Activated CD4-positive, alpha-beta T cell treated with anti-CD3 and anti-CD28 coated beads, Interleukin-10, Interleukin-2, amounts not matched to agents 100 ng/mL and 50 ng/mL, durations not matched to agents 16 hours and 8 hours (primary cell): ENCODE results near the gene EPSTI1.
A peak's percentile ranks its signal among the peaks of the same experiment; 100 is the strongest.
"Not testable (repeated sequence)": the region's sequence is repeated elsewhere in the genome, so short reads cannot be mapped to it uniquely, and the experiment has no call there.

ENCODE experiments used
- DNase-seq: peaks from one replicate; pipeline ENCODE4 v3.0.0-alpha.2; 2020

Gene EPSTI1

DNA sequence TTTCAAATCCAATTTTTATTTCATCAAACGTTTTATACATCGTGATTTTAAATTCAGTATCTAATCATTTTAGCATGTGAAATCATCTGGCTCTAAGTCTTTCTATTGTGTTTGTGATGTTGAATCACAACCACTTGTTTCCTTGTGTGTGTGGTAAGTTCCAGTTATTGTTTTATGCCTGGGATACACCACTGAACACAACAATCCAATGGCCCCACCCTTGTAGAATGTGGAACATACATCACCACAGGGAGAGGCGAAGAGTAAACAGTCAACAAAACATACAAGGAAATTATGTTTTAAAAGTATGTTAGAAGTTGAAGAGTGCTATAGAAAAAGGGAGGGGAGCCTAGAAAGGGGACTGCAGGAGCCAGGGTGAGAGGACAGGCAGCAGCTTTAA, 100.5 kb downstream of the EPSTI1 start:
- no peak for DNase-seq

DNA sequence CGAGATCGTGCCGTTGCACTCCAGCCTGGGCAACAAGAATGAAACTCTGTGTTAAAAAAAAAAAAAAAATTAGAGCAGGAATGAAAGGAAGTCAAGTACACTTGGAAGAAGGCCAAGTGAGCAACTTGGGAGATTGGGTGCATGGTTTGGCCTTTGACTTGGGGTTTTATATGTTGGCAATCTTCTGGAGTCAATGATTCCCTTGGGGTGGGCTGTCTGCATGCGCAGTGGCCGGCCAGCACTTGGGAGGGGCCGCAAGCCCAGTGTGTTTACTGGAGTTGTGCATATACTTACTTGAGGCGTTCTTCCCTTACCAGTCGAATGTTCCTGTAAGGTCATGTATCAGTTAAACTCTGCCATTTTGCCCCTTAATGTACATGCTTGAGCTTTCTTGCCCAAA, 106.7 kb downstream of the EPSTI1 start:
- DNase-seq: no peak

DNA sequence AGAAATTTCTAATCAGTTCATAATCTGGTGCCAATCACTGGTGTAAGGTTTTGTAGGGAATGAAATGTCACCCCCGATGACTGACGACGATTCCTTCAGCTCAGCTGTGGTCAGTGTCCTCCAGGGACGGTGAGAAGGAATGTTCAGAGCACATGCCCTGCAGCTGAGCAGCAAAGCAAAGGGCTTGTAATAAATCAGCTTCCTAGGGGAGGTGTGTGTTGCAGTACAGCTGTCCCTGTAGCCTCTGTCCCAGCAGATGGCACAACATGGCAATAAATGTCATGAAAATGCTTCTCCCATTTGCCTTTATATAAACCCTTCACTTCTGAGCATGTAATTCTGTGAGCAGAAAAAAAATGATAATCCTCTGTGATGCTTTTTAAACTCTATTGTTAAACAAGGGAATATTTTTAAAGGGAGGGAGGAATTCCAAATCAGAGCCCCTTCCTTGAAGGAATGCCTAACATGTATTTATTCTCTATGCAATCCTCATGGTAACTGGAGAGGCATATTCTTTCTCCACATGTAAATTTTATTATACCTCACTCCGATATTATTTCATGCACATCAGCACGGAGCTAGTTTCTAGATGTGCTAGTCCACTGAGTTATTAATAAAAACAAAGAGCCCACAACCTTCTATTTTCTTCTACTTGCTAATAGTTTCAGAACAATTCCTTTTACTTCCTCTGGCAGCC, 108.1 kb downstream of the EPSTI1 start:
- DNase-seq: no peak

DNA sequence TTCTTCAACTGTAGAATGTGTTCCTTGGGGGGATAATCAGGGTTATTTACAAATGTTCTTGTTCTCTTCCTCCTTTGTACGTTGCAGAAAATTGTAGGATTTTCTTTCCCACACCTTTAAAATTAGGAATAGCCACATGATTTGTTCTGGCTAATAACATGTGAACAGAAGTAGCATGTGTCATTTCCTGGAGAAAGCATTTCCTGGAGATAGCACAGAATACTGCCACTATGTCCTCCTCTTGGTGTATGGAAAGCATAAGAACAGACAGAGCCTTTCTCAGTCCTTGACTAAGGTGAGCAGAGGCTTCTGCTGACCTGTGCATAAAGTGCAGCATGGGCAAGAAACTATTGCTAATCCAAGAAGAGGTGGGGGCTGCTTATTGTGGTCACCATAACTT, 108.9 kb downstream of the EPSTI1 start:
- DNase-seq: no peak

DNA sequence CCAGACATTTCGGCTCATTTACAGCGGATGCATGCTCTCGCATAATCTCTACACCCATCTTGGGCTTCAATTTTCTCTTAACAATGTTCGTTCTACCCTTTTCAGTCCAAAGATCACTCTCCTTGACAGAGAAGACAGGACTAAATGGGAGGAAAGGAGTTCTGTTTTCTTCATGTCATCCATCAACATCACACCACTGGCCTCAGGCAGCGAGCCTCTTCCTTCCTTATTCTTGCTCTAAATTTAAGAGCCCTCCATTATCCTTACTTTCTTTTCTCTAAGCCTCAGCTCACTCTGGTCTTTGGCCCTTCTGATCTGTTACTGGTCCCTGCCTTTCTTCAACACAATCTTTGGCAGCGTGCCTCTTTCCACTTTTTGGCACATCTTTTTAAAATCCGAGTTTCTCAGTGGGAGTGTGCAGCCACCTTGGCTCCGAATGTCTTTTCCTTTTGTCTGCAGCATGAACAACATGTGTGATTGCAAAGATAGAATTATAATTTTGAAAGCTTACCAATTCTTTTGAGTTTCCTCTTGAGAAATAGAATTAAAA, 111.9 kb downstream of the EPSTI1 start:
- DNase-seq: no peak

DNA sequence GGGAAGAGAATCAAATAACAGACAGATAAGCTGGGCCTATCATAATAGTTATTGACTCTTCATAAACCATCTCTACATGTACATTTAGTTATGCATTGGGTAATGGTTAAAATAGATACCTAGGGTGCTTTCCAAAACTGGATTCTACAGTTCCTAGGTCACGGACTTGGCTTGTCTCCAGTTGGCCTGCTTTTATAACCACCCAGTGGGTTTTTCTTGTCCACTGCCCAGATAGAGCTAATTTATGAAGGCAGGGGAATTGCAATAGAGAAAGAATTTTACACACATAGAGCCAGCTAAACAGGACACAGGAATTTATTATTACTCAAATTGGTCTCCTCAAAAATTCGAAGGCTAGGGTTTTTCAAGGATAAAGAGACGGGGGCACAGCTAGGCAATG, 113.3 kb downstream of the EPSTI1 start:
- no peak for DNase-seq

DNA sequence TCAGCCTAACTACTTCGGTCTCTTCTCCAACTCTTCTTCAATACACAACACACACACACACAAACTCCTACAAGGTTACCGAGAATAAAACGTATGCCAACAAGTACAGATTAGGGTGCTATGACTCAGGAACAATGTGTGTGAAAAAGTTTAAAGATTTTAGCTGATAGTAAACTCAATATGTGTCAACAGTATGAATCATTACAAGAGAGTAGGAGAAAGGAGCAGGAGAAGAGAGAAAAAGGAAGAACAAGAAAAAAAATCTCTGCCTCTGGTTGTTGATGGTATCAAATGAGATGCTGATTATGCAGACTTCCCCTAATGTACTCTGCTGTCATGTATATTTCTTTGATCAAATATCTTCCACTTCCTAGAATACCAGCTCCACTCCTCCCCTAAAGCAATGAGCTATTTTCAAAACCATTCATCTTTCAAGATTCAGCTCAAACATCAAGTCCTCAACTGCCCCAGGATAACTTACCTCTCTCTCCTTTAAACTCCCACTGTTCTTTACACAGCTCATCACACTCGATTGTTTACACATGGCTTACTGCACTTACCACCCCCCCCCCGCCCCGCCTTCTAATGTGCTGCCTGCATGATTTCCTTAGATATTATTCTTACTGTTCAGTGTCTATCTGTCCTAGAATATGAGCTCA, 115.0 kb downstream of the EPSTI1 start:
- peak; percentile 52 for DNase-seq

DNA sequence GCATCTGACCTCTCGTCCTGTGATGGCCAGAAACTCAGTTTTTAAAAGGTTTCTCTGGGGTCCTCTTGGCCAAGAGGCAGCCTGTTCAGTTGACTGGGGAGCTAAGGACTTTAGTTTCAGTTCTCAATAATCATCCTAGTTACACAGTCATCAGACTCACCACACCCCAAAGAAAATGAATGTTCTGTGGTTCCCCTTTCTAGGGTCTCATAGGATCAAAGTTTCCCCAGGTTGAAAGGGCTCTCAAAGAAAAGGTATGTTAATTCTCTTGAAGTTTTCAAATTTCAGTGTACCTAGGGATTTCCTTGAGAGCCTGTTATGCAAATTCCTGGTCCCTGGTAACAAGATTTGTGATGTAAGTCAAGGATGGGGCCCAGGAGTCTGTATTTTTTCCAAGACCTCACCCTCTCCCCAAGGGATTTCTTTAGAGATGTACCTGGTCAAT, 115.7 kb downstream of the EPSTI1 start:
- peak; percentile 34 for DNase-seq

DNA sequence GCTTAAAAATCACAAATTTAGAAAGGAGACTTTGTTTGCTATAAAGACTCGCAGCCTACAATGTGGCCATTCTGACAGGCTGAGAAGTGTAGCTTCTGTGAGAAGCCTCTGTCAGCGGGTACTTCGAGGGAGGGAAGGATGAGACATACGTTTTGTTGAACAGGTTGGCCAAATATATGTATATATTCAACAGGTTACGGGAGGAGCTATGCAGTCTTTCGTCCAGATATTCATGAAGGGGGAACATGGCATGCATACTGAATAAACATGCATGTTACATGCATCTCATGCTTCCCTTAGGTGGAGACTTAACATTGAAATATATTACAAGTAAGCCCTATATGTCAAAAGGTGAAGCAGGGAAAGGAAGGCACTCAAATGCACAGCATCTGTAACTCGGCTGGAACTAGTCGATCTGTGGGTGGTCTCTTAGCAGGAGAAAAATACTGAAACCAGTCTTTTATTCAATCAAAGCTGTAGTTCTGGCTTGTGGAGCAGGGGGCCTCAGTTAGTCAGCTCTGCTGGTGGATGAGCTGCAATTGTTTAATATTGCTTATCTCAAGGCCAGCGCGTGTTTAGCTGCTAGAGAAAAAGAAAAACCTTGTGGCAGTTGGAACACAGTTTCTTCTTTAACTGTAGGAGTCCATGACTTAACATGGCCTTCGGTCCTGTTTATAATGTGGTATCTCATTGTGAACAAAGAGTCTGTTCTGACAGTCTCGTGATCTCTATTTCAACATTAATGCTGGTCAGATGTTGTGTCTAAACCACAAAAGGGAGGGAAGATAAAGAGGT, 116.4 kb downstream of the EPSTI1 start:
- DNase-seq: no peak

DNA sequence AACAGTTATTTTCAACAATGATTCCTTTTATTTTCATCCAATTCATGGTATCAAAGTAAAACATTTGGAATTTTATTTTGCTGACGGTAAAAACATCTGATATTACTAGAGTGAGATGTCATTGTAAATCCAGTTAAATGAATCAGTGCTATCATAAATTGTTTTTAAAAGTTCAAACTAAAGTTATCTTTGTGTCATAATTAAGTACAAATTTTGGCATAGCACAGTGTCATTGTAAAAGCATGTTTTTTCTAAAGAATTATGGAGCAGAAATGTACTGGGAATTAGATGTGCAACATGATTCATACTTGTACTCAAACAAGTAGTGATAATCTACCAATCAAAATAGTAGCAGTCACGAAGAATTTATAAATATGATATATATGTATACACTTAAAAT, 117.8 kb downstream of the EPSTI1 start:
- DNase-seq: no peak

DNA sequence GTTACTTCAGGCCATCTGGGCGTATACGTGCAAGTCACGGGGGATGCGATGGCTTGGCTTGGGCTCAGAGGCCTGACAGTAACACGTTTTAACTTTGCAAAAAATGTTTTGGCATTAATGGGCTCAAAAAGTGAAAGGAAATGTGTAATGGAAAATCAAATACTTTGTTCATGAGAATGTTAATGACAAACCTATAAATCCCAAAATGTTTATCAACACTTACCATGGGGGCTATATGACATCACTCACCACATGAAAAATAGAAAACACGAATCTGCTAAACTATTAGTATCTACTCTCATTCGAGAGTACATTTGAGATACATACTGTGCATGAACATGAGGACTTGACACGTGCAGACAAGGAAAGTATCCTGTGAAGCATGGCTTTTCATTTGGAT, 119.0 kb downstream of the EPSTI1 start:
- DNase-seq: no peak

DNA sequence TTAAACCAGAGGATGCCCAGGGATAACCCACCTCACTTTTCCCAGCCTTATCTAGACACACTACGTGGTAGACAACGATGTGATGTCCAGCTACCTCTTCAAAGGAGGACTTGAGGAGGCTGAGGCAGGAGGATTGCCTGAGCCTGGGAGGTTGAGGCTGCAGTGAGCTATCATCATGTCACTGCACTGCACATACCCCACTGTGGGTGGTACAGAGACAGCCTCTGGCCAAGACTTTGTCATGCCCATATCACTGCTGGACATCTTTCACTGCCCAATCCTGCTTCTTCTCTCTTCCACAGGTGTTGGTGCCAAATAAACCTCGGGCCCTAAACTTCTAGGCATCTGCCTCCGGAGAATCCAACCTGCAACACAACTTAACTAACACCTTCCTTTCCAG, 124.8 kb downstream of the EPSTI1 start:
- no peak for DNase-seq

DNA sequence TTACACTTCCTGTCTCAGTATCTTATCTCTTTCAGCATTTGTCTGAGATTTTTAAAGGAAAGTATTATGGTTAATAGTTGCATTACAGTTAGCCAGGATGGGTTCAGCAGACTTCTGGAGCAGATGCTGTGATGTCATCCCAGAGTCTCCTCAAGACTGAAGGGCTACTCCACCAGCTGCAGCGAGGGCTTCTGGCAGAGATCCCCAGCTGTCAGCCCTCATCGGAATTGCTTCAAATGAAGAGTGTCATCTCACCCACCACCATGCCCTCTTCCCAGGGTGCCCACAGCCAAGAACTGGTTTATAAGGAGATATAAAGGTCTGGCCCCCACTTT, 126.3 kb downstream of the EPSTI1 start:
- DNase-seq: no peak

DNA sequence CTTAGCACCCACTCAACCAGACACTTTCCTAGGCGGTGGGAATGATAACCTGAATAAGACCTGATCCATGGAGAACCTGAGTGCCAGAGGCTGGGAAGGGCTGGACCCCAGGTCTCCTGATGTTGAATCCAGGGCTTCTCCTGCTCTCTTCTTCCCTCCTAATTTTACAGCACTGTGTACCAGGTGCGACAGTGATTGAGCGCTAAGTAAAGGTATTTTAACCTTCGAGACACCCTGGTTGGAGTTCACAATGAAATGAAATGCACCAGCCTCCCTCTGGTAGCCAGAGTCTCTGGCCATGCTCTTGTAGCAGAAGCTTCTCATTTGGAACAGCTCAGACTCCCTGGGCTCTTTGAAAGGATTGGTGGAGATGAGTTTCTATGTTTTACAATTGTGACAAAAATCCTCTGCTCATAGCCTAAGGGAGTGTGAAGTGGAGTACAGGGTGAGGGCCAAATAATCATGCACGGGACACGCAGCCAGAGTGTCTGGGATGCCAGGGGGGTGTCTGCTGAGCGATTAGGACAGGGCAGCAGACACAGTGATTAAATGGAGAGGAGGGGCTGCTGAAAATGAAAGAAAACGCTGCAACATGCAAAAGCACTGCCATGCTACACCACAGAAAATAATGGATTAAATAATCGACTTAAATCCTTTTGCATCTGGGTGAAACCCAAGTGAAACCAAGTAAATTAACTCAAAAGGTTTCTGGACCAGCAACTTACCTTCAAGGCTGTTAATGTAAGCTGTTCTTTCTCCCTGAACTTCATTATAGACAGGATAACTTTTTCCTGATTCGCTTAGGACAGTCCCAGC, 126.9 kb downstream of the EPSTI1 start:
- DNase-seq: no peak

DNA sequence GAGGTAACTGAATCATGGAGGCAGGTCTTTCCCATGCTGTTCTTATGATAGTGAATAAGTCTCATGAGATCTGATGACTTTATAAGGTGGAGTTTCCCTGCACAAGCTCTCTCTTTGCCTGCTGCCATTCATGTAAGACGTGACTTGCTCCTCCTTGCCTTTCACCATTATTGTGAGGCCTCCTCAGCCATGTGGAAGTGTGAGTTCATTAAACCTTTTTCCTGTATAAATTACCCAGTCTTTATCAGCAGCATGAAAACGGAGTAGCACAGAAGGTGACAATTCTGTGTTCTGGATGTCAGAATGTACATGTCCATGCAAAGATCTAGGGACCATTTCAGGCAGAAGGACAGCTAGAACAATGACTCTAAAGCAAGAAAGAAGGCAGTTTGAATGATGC, 129.7 kb downstream of the EPSTI1 start:
- not testable (repeated sequence) for DNase-seq

DNA sequence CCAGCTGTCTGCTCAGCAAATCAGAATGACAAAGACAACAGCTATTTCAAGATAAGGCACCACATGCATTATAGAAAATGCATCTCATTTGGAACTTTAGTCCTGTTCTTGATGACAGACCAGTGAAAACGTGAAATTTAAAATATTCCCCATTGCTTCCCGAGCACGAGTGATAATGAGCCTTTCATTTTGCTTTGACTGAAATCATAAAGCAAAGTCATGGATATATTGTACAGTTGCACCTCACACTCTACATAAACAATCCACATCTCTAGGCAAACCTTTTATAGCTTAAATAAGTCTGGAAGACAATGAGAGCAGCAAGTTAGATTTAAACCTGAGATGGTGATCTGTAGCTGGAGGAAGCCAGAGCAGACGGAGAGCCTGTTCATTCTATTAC, 131.6 kb downstream of the EPSTI1 start:
- DNase-seq: no peak

DNA sequence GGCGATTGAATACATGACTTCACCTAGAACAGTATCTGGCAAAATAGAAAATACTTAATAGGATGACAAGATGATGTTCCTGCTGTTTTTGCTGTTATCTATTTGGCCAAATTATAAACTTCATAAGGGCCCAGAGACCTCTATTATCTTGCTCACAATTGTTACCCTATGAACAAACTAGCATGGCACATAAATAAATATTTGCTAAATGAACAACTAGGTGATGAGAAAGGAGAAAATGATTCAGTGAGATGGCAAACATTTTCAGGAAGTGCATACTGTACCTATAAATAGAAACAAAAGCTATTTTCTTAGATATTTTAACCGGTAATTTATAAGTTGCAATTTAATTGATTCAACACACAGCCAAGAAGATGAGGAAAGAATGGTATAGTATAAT, 132.3 kb downstream of the EPSTI1 start:
- no peak for DNase-seq

DNA sequence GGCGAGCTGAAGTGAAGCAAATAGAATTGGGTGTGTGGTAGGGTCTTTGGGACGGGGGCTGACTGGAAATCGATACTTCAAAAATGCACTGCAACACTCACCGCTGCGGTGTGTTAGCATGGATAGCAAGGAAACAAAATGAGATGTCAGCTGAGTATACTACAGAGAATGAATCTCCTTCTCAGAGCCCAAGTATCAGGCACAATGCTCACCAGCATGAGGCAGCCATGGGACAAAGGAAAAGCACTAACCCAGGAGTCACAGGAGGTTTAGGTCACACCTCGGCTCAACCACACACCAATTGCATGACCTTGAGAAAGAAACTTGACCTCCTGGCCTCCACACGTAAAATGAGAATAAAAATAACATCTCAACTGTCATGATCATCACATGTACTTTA, 136.6 kb downstream of the EPSTI1 start:
- DNase-seq: no peak

DNA sequence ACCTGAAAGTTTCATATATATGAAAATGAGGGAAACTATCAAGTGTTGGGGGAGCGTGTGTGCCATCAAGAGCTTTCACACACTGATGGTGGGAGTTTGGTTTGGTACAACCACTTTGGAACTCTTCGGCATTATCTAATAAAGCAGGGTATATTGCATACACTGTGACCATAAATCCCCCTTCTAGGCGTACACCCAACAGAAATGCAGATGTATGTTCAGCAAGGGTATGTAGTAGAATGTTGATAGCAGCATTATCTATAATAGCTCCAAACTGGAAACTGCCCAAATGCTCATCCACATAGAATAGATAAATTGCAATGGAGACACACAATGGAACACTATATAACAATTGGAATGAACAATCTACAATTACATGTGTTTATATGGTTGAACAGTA, 139.9 kb downstream of the EPSTI1 start:
- DNase-seq: no peak

DNA sequence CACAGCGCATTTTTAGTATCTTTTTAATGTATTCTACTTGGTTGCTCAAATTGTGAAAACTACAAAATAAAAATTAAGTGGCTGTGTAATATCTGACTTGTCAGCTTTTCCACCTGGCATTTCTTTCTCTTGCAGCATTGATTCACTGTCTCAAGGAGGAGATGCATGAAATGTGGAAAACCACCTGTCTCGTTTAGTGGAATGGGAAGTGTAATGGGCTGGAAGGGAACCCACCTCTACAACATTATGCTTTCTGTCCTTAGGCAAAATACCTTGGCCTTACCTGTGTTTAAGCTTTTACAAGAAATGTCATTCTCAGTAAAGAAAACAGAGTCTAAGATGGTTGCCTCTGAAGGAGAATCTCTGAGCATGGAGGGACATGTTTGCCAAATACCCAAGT, 142.8 kb downstream of the EPSTI1 start:
- DNase-seq: no peak

DNA sequence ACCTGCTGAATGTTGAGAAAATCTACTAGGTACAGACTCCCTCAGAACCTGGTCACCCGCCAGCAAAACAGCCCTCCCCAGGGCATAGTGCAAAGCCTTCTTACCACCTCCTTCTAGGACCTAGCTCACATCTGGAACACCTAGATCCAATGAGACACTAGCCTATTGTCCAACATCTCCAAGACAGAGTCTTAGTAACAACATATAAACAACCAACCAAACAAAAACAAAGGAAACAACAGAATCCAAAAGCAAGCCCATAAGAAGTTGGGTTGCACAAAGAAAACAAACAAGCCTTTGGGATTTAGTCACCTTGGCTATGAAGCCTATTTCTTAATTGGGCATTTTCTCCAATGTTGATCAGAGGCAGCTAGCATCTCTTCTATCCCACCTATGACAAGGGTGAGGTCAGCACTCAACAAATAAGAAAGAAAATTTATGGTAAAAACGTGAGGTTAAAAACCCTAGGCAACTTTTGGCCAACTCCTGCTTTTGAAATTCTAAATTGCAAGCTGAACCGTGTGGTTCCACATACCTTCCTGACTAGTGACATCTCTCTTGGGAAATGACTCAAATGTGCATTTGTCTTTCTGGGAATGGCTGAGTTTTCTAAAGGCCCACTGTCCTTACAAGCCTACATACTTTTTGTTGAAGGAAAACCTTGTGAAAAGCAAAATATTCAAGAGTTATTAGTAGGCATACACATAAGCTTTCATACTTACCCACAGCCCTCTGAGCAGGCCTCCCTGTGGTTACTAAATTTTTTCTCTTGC, 144.0 kb downstream of the EPSTI1 start:
- DNase-seq: no peak
